GM23338 (cell line): ENCODE measurements around the gene ME3. TPM values are rescaled to one million over a fixed set of nuclear protein-coding genes. Genes with fewer than 3 reads are reported as not detected.

ENCODE experiments used
- ATAC-seq: fragments of 200-7000 bp; cut with Tn5 transposase; 3 replicates; pipeline ENCODE4 v1.9.1; 2020
- DNase-seq: peaks from one replicate; pipeline ENCODE4 v3.0.0-alpha.2; 2015; ENCODE audit warnings: low spot score
- H2AFZ ChIP-seq: fragments of 200-600 bp; sonication (generic); 2 replicates; pipeline ENCODE4 v1.8.0; 2016; ENCODE audit warnings: antibody characterized with exemption, mild to moderate bottlenecking, moderate library complexity
- H3F3A ChIP-seq: fragments of 200-600 bp; sonication (generic); replicated peaks from 2 replicates; pipeline ENCODE4 v1.8.0; 2017; ENCODE audit warnings: antibody characterized with exemption, mixed run types, low read depth
- H3K27ac ChIP-seq: fragments of 200-600 bp; sonication (generic); 2 replicates; pipeline ENCODE4 v1.6.1; 2016; ENCODE audit warnings: low read depth
- H3K27me3 ChIP-seq: fragments of 200-600 bp; sonication (generic); 2 replicates; pipeline ENCODE4 v1.8.0; 2016; ENCODE audit warnings: mild to moderate bottlenecking, mixed run types, moderate library complexity; ENCODE audit not compliant: insufficient read depth
- H3K36me3 ChIP-seq: fragments of 200-600 bp; sonication (generic); 2 replicates; pipeline ENCODE4 v1.8.0; 2016; ENCODE audit warnings: mild to moderate bottlenecking; ENCODE audit not compliant: insufficient read depth
- H3K4me1 ChIP-seq: fragments of 200-600 bp; sonication (generic); 2 replicates; pipeline ENCODE4 v1.8.0; 2016; ENCODE audit warnings: mild to moderate bottlenecking, moderate library complexity; ENCODE audit not compliant: insufficient read depth
- H3K4me2 ChIP-seq: fragments of 200-600 bp; sonication (generic); 2 replicates; pipeline ENCODE4 v1.7.1; 2017; ENCODE audit warnings: mixed run types
- H3K4me3 ChIP-seq: fragments of 200-600 bp; sonication (generic); 2 replicates; pipeline ENCODE4 v1.6.1; 2016; ENCODE audit warnings: mixed run types
- H3K79me2 ChIP-seq: fragments of 200-600 bp; sonication (generic); replicated peaks from 2 replicates; pipeline ENCODE4 v1.8.0; 2017; ENCODE audit warnings: mild to moderate bottlenecking; ENCODE audit not compliant: insufficient read depth
- H3K9me2 ChIP-seq: fragments of 200-600 bp; sonication (generic); 2 replicates; pipeline ENCODE4 v1.8.0; 2017; ENCODE audit not compliant: insufficient read depth
- H4K20me1 ChIP-seq: fragments of 200-600 bp; sonication (generic); replicated peaks from 2 replicates; pipeline ENCODE4 v1.8.0; 2017; ENCODE audit warnings: mild to moderate bottlenecking; ENCODE audit not compliant: insufficient read depth
- H3K27ac Mint-ChIP-seq: 2 replicates; pipeline ENCODE4 v1.8.0; 2020; ENCODE audit warnings: inconsistent platforms, mild to moderate bottlenecking, moderate library complexity, mixed read lengths
- H3K27me3 Mint-ChIP-seq: 3 replicates; pipeline ENCODE4 v1.8.0; 2022; ENCODE audit warnings: low read depth, mild to moderate bottlenecking, moderate library complexity, mixed read lengths, inconsistent platforms; ENCODE audit not compliant: insufficient read depth, poor library complexity
- H3K36me3 Mint-ChIP-seq: 3 replicates; pipeline ENCODE4 v1.8.0; 2021; ENCODE audit warnings: low read depth, mild to moderate bottlenecking, inconsistent platforms, moderate library complexity, mixed read lengths
- H3K4me1 Mint-ChIP-seq: 3 replicates; pipeline ENCODE4 v1.8.0; 2020; ENCODE audit warnings: mild to moderate bottlenecking, inconsistent platforms, mixed read lengths
- H3K4me3 Mint-ChIP-seq: 3 replicates; pipeline ENCODE4 v1.8.0; 2021; ENCODE audit warnings: moderate library complexity, mild to moderate bottlenecking, inconsistent platforms, mixed read lengths
- H3K9me3 Mint-ChIP-seq: 3 replicates; pipeline ENCODE4 v1.8.0; 2020; ENCODE audit warnings: moderate library complexity, mild to moderate bottlenecking, inconsistent platforms, mixed read lengths
- EZH2phosphoT487 ChIP-seq: fragments of 200-600 bp; sonication (generic); IDR thresholded peaks from one replicate; pipeline ENCODE4 v1.8.1; 2018; ENCODE audit warnings: antibody characterized with exemption; ENCODE audit not compliant: unreplicated experiment
- POLR2AphosphoS5 ChIP-seq: IDR thresholded peaks from 2 replicates; pipeline ENCODE4 v1.6.1; 2016; ENCODE audit warnings: antibody characterized with exemption, low read depth
- ZNF114 ChIP-seq: fragments of 250-450 bp; sonication (Bioruptor Pico); IDR thresholded peaks from 2 replicates; pipeline ENCODE4 v1.5.0; 2020; ENCODE audit warnings: mild to moderate bottlenecking, moderate library complexity
- ZNF331 ChIP-seq: fragments of 250-450 bp; sonication (Bioruptor Pico); IDR thresholded peaks from 2 replicates; pipeline ENCODE4 v1.5.0; 2020; ENCODE audit warnings: low read depth, mild to moderate bottlenecking, moderate library complexity
- ZNF462 ChIP-seq: fragments of 250-450 bp; sonication (Bioruptor Pico); IDR thresholded peaks from 2 replicates; pipeline ENCODE4 v1.5.0; 2020; ENCODE audit warnings: mild to moderate bottlenecking, moderate library complexity
- polyA plus RNA-seq: library from polyadenylated mRNA; unstranded; fragments of >200 nt; fragmentation: Nextera tagmentation; extraction: Ambion mirVana; gene quantifications from 2 replicates; pipeline ENCODE4 v1.2.1, GENCODE V29; 2016
- total RNA-seq: library from RNA; depleted of rRNA; stranded (reverse); fragments of >200 nt; shearing (Covaris generic); gene quantifications from 2 replicates; pipeline ENCODE4 v1.2.3, GENCODE V29; 2014
- TF ChIP-seq, protein P1 (sequence below), 2 experiments: fragments of 200-600 bp in 1 of 2; sonication (generic) in 1 of 2; conservative IDR thresholded peaks; 2 replicates each; pipeline versions ENCODE4 v1.5.1 to v1.6.1; 2016 to 2017; ENCODE audit warnings: antibody characterized with exemption in 2 of 2, low read depth in 2 of 2, mild to moderate bottlenecking in 2 of 2, moderate library complexity in 1 of 2

The ME3 gene
- total and polyA plus RNA-seq, 2 experiments from 2014 or later: 1.3 to 4.0 TPM

- DNase-seq (no peak), ATAC-seq (no peak)
- no peaks in the 10 kb centered on the region; the same call in 1 of the 2 replicates for H3K9me2 ChIP-seq
- no peak overlapping the region for H3K27ac Mint-ChIP-seq
- no peak overlapping the region for H2AFZ ChIP-seq
- H3K4me2 ChIP-seq: no peak overlapping the region
- 0 out of 2 replicates have a peak, but pooled peaks cover 4% of the 10 kb centered on the region for H3K4me1 ChIP-seq
- no peaks in the 10 kb centered on the region for H3F3A ChIP-seq
- TF ChIP-seq ZNF114: no peak
- no peaks in the 10 kb centered on the region for H3K79me2 ChIP-seq
- peaks cover 15% of the 10 kb centered on the region for H3K4me1 Mint-ChIP-seq
- no peaks in the 10 kb centered on the region for H3K9me3 Mint-ChIP-seq
- no peaks in the 10 kb centered on the region for H3K27me3 Mint-ChIP-seq
- H3K36me3 Mint-ChIP-seq: no peaks in the 10 kb centered on the region
- H3K4me3 ChIP-seq: no peak overlapping the region
- H3K4me3 Mint-ChIP-seq: no peak overlapping the region
- no peaks in the 10 kb centered on the region for H3K27me3 ChIP-seq
- H3K36me3 ChIP-seq: no peaks in the 10 kb centered on the region
- H3K27ac ChIP-seq: no peak overlapping the region
- no peaks in the 10 kb centered on the region for H4K20me1 ChIP-seq
Observed at GRCh38 chr11:86397351-86397750, 275.1 kb downstream of the ME3 start.

- TF ChIP-seq ZNF462 (CRISPR knock-in tag) (no peak), ZNF331 (no peak), POLR2AphosphoS5 (no peak), EZH2phosphoT487 (no peak)
- TF ChIP-seq, protein P1, sequence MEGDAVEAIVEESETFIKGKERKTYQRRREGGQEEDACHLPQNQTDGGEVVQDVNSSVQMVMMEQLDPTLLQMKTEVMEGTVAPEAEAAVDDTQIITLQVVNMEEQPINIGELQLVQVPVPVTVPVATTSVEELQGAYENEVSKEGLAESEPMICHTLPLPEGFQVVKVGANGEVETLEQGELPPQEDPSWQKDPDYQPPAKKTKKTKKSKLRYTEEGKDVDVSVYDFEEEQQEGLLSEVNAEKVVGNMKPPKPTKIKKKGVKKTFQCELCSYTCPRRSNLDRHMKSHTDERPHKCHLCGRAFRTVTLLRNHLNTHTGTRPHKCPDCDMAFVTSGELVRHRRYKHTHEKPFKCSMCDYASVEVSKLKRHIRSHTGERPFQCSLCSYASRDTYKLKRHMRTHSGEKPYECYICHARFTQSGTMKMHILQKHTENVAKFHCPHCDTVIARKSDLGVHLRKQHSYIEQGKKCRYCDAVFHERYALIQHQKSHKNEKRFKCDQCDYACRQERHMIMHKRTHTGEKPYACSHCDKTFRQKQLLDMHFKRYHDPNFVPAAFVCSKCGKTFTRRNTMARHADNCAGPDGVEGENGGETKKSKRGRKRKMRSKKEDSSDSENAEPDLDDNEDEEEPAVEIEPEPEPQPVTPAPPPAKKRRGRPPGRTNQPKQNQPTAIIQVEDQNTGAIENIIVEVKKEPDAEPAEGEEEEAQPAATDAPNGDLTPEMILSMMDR (conservative IDR thresholded peaks at IDR 0.05; ENCODE audit: low read depth in 2 of 2): no peak
- DNase-seq (no peak), ATAC-seq (no peak)
- no peaks in the 10 kb centered on the region for H4K20me1 ChIP-seq
- Mint-ChIP-seq H3K9me3 (no peaks in the 10 kb centered on the region), H3K27me3 (no peaks in the 10 kb centered on the region), H3K4me3 (no peak overlapping the region), H3K4me1 (peaks cover 15% of the 10 kb centered on the region), H3K27ac (no peak overlapping the region), H3K36me3 (no peaks in the 10 kb centered on the region)
- H3K79me2 ChIP-seq: no peaks in the 10 kb centered on the region
- no peaks in the 10 kb centered on the region for H3K27me3 ChIP-seq
- no peaks in the 10 kb centered on the region for H3F3A ChIP-seq
- H3K4me2 ChIP-seq: no peak overlapping the region
- H3K27ac ChIP-seq: no peak overlapping the region
- no peak overlapping the region for H3K4me3 ChIP-seq
- no peaks in the 10 kb centered on the region for H3K36me3 ChIP-seq
- 0 out of 2 replicates have a peak, but pooled peaks cover 4% of the 10 kb centered on the region for H3K4me1 ChIP-seq
- H2AFZ ChIP-seq: no peak overlapping the region
- H3K9me2 ChIP-seq: no peaks in the 10 kb centered on the region; the same call in 1 of the 2 replicates
Observed at GRCh38 chr11:86396396-86396795, 276.0 kb downstream of the ME3 start.
